Upper lobe of left lung (tissue), 6 donors: ENCODE results near the gene C2CD4D. TPM values are rescaled to one million over a fixed set of nuclear protein-coding genes. Genes with fewer than 3 reads are reported as not detected.

Experiments
- ATAC-seq, 2 donors: fragments of 200-7000 bp; cut with Tn5 transposase; one replicate each; pipeline ENCODE4 v1.9.1; 2022; ENCODE audit warnings: mild to moderate bottlenecking in 2 of 2, moderate library complexity in 2 of 2; ENCODE audit not compliant: low FRiP score in 2 of 2
- DNase-seq, 2 donors: peaks; one replicate each; pipeline ENCODE4 v3.0.0-alpha.2; 2019 to 2020
- H3K27ac ChIP-seq, 4 donors: fragments of 200-600 bp; sonication (generic); one replicate each; pipeline ENCODE4 v1.5.1; 2016 to 2019
- H3K27me3 ChIP-seq, 4 donors: fragments of 200-600 bp; sonication (generic); one replicate each; pipeline ENCODE4 v1.5.1; 2017 to 2019
- H3K36me3 ChIP-seq, 4 donors: fragments of 200-600 bp; sonication (generic); one replicate each; pipeline ENCODE4 v1.5.1; 2016 to 2019
- H3K4me1 ChIP-seq, 4 donors: fragments of 200-600 bp; sonication (generic); one replicate each; pipeline ENCODE4 v1.5.1; 2018 to 2019
- H3K4me3 ChIP-seq, 4 donors: fragments of 200-600 bp; sonication (generic); one replicate each; pipeline ENCODE4 v1.5.1; 2017 to 2019; ENCODE audit warnings: mild to moderate bottlenecking in 2 of 4, moderate library complexity in 1 of 4
- H3K9me3 ChIP-seq, 4 donors: fragments of 200-600 bp; sonication (generic); one replicate each; pipeline ENCODE4 v1.5.1; 2018 to 2019
- EP300 ChIP-seq, 4 donors: sonication (generic); formaldehyde crosslinking; IDR thresholded peaks; one replicate each; pipeline ENCODE4 v1.5.1; 2017; ENCODE audit warnings: antibody characterized with exemption in 4 of 4, control low read depth in 2 of 4
- POLR2A ChIP-seq, 4 donors: fragments of 450-650 bp; IDR thresholded peaks; one replicate each; pipeline ENCODE4 v1.5.1; 2016 to 2017; ENCODE audit warnings: antibody characterized with exemption in 4 of 4, mild to moderate bottlenecking in 2 of 4
- POLR2AphosphoS5 ChIP-seq, 2 donors: sonication (generic); formaldehyde crosslinking; IDR thresholded peaks; one replicate each; pipeline ENCODE4 v1.5.1; 2017; ENCODE audit warnings: antibody characterized with exemption in 2 of 2
- WGBS, 2 donors: methylation state at CpG; one replicate each; pipeline ENCODE4 v1.1.5; 2017 to 2018; 5-methylcytosine and 5-hydroxymethylcytosine counted together
- small RNA-seq, 4 donors: library from RNA; depleted of rRNA; stranded (forward); fragments of <200 nt; gene quantifications; one replicate each; pipeline ENCODE3, GENCODE V24; 2016
- total RNA-seq, 6 donors: library from RNA; depleted of rRNA in 4 of 6; stranded (reverse); fragments of >200 nt in 4 of 6; gene quantifications; one replicate each; pipeline versions ENCODE4 v1.1.0 to v1.2.1, GENCODE V29; 2016 to 2021
- TF ChIP-seq, protein P1 (sequence below), 6 experiments: fragments of 450-650 bp in 4 of 6; fragments of 200-600 bp in 2 of 6; sonication (generic) in 2 of 6; IDR thresholded peaks; one replicate each; pipeline ENCODE4 v1.5.1; 2016 to 2019; ENCODE audit warnings: antibody characterized with exemption in 6 of 6
- donor health status: DM: no; HTN: no; CAD: no; lungs with moderate emphysema.
- donor health status: DM: no; HTN: yes; CAD: no; lungs with severe emphysema.

Gene C2CD4D
- total RNA-seq, 6 donors from 2014 or later, result 0.29 to 3.6 (median 0.78) TPM; not detected in 2

DNA sequence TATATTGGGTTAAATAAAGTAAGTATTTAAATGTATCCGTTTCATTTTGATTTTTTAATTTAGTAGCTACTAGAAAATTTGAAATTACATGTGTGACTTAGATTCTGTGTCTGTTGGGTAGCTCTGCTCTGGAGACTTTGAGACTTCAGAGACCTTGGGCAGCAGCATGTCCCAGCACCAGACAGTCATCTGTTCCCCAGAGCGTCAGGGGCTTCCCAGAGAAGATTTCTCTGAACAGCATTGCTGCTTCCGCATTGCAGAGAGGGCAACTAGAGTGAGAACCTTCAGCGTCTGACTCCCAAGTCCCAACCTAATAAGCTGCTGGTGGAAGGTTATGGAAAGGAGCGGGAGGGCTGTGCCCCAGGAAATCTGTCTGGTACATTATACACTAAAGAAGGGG lies 41.0 kb downstream of the C2CD4D start:
- WGBS, 2 donors, result 89 to 92% methylated on average over 5 of the region's 5 CpGs
- H3K27me3 ChIP-seq, result no peaks in the 10 kb centered on the region
- no peaks in the 10 kb centered on the region for H3K4me1 ChIP-seq
- DNase-seq (no peak), ATAC-seq (no peak)
- no peaks in the 10 kb centered on the region for H3K9me3 ChIP-seq
- TF ChIP-seq POLR2AphosphoS5 (IDR thresholded peaks at IDR 0.05) (no peak), POLR2A (IDR thresholded peaks at IDR 0.05) (no peak), EP300 (IDR thresholded peaks at IDR 0.05) (no peak)
- TF ChIP-seq, protein P1, sequence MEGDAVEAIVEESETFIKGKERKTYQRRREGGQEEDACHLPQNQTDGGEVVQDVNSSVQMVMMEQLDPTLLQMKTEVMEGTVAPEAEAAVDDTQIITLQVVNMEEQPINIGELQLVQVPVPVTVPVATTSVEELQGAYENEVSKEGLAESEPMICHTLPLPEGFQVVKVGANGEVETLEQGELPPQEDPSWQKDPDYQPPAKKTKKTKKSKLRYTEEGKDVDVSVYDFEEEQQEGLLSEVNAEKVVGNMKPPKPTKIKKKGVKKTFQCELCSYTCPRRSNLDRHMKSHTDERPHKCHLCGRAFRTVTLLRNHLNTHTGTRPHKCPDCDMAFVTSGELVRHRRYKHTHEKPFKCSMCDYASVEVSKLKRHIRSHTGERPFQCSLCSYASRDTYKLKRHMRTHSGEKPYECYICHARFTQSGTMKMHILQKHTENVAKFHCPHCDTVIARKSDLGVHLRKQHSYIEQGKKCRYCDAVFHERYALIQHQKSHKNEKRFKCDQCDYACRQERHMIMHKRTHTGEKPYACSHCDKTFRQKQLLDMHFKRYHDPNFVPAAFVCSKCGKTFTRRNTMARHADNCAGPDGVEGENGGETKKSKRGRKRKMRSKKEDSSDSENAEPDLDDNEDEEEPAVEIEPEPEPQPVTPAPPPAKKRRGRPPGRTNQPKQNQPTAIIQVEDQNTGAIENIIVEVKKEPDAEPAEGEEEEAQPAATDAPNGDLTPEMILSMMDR (IDR thresholded peaks at IDR 0.05), result no peak
- H3K27ac ChIP-seq, result no peak overlapping the region
- no peak overlapping the region for H3K4me3 ChIP-seq
- no peaks in the 10 kb centered on the region for H3K36me3 ChIP-seq

DNA sequence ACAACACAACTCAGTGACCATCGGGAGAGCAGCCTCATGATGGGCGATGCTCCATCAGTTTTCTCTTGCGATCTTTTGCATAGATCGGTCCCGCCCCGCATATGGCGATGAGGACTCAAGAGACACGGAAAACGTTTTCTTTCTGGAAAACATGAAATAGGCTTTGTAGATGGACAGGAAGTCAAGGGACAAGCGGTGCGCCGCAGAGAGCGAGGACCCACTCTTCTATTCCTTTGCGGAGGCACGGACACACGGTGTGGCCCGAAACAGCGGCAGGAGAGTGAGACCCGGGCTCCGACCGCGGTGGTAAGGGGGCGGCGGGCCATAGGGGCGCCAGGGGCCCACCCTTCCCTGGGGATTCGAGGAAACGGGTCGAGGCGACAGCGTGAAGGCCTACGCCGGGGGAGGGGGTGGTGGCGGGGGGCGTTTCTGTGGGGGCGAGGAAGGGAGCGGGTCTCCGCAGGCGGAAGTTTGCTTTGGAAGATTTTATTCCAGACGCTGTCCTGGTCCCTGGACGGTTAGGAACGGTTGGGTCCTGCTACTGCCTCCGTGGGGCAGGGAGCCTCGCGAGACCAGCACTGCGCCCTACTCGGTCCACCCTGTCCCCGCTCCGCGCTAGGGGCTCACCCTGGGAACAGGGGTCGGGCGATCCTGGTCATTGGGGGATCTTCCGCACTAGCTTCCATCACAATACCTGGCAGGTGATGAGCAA lies 48.5 kb downstream of the C2CD4D start:
- ATAC-seq, result peak in 1 of 2 donors; percentile 35
- no peak for TF ChIP-seq POLR2AphosphoS5 (IDR thresholded peaks at IDR 0.05)
- TF ChIP-seq, protein P1 (IDR thresholded peaks at IDR 0.05), result no peak
- TF ChIP-seq POLR2A (IDR thresholded peaks at IDR 0.05), result peak in 1 of 4 donors; percentile 16

DNA sequence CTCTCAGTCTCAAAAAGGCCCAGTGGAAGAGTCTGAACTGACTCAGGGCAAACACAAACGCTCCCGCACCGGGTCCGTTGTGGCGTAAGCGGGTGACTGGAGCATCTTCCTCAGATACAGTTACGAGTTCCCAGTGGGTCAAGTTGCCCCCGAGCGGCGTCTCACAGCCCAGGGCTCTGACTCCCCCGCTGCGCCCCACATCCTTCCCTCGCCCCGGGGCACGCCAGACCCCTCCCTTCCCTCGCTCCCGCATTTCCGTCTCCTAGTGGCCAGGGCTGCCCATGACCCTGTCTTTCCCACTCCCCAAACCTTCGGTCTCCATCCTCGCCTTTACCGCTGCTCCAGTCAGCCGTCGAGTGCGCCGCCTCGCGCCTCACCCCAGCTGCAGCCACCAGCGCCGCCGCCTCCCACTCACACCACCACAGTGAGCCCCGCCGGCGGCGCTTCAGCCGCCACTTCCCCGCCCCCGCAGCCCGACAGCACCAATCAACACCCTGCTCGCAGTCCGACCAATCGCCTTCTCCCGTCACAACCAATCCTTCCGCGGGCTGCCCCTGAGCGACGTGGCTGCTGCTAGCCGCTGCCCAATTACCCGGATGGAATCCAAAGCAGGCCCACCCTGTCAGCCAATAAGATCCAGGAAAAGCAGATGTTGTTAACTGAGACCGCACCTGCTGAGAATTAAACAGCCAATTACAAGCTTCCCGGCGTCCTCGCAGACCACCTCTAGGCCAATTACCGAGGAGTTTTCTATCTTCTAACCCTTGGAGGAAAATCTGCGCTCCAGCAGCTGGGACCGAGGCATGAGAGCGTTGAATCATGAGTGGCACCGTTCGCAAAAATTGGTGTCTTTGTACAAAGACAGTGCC lies 49.3 kb downstream of the C2CD4D start, which contains the start of gene TDRKH:
Gene TDRKH (minus strand): TSS at position 430 of the 869 bp plus-strand sequence. CDS start 7,478 bp downstream, outside the sequence.
- peak within 1 kb of the TSS; percentile 56 to 90 (median 84) for H3K4me3 ChIP-seq
- H3K27me3 ChIP-seq, result no peaks in the 10 kb centered on the region
- TF ChIP-seq, protein P1 (IDR thresholded peaks at IDR 0.05), result peak in 4 of 6 experiments; percentile 28 to 62 (median 51)
- no peak for TF ChIP-seq EP300 (IDR thresholded peaks at IDR 0.05)
- peak; percentile 52 to 75 for TF ChIP-seq POLR2AphosphoS5 (IDR thresholded peaks at IDR 0.05)
- TF ChIP-seq POLR2A (IDR thresholded peaks at IDR 0.05), result peak in 2 of 4 donors; percentile 77 to 82
- peaks cover 7 to 19% (median 13%) of the 10 kb centered on the region in 4 donors for H3K4me1 ChIP-seq
- ATAC-seq, result peak; percentile 99 to 100
- peak; percentile 98 for DNase-seq
- no peaks in the 10 kb centered on the region for H3K9me3 ChIP-seq
- WGBS, 2 donors, result 0 to 1% methylated on average over 20 to 58 of the region's 58 CpGs
- peak within 1 kb of the TSS; percentile 31 to 75 (median 64) for H3K27ac ChIP-seq
- no peaks in the 10 kb centered on the region for H3K36me3 ChIP-seq

More for the DNA sequence above, 48.5 kb downstream of the C2CD4D start:
- peak; percentile 41 to 81 for DNase-seq
- Histone ChIP-seq H3K9me3 (no peaks in the 10 kb centered on the region), H3K4me3 (peak overlapping the region; percentile 56 to 90 (median 84)), H3K27me3 (no peaks in the 10 kb centered on the region), H3K36me3 (no peaks in the 10 kb centered on the region), H3K27ac (peak overlapping the region; percentile 31 to 71 (median 52)), H3K4me1 (peaks cover 7 to 19% (median 13%) of the 10 kb centered on the region in 4 donors)
- WGBS, 2 donors, result 0 to 1% methylated on average over 27 to 50 of the region's 52 CpGs

Small RNA genes within 50 kb of the gene (small RNA-seq; reads per million reads assigned to genes)
- 0 reads per million in 4 donors for gene RF00019

Other genes starting within 250 kb of the C2CD4D start
- gene SNX27, start 227.8 kb downstream of the C2CD4D start, total RNA-seq, result 10 to 100 TPM; 35.0 to 62.9 (median 51.9) TPM
- under 1 TPM in 1 of 6 donors, not detected in 5; 0.13 TPM for gene CELF3, start 123.0 kb downstream of the C2CD4D start, total RNA-seq
- gene RIIAD1, start 118.3 kb downstream of the C2CD4D start, total RNA-seq, result 10 to 100 TPM in 1 of 6 donors, 1 to 10 TPM in 3, not detected in 2; 2.5 to 20.7 (median 6.3) TPM
- gene MRPL9, start 76.3 kb downstream of the C2CD4D start, total RNA-seq, result 10 to 100 TPM; 27.6 to 94.3 (median 53.2) TPM
- 10 to 100 TPM in 5 of 6 donors, 1 to 10 TPM in 1; 7.3 to 17.0 (median 13.1) TPM for gene TDRKH, start 49.3 kb downstream of the C2CD4D start, total RNA-seq
- under 1 TPM in 5 of 6 donors, not detected in 1; 0.22 to 0.89 (median 0.61) TPM for gene LINGO4, start 34.4 kb downstream of the C2CD4D start, total RNA-seq
- gene RORC, start 8.0 kb downstream of the C2CD4D start, total RNA-seq, result 10 to 100 TPM; 10.3 to 46.2 (median 24.1) TPM
- gene THEM5, start 13.9 kb upstream of the C2CD4D start, total RNA-seq, result not detected
- 10 to 100 TPM; 11.9 to 39.8 (median 15.5) TPM for gene THEM4, start 69.7 kb upstream of the C2CD4D start, total RNA-seq
- 100 to 1,000 TPM in 5 of 6 donors, 10 to 100 TPM in 1; 79.6 to 785 (median 432) TPM for gene S100A10, start 154.0 kb upstream of the C2CD4D start, total RNA-seq
- gene S100A11, start 197.2 kb upstream of the C2CD4D start, total RNA-seq, result 100 to 1,000 TPM; 317 to 578 (median 488) TPM
- gene TCHHL1, start 249.2 kb upstream of the C2CD4D start, total RNA-seq, result not detected